OCI-LY3 (cell line): ENCODE measurements around the gene TANC2.

ENCODE experiments used
- EZH2phosphoT487 ChIP-seq: fragments of 200-600 bp; shearing (Covaris generic); IDR thresholded peaks from 2 replicates; pipeline ENCODE4 v1.6.1; 2018; ENCODE audit warnings: antibody characterized with exemption, mixed run types, low read depth
- TF ChIP-seq, protein P1 (sequence below): fragments of 200-600, 300-600 bp; sonication (generic); IDR thresholded peaks from 2 replicates; pipeline ENCODE4 v1.5.1; 2014; ENCODE audit warnings: antibody characterized with exemption, low read length, low read depth

DNA sequence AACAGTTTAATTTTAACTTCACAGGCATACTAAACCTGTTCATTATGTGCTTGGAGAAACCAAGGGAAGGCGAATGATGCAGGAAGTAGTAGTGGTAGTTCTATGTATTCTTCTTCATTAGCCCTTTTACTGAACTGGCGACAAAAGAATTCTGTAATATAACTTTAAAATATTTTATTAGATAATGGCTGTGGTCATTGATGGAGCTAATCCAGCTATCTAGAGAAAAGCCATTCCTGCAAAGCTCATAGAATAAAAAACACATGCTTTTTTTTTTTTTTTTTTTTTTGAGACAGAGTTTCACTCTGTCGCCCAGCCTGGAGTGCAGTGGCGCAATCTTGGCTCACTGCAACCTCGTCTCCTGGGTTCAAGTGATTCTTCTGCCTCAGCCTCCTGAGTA is 23.5 kb downstream of the TANC2 start:
- TF ChIP-seq, protein P1, sequence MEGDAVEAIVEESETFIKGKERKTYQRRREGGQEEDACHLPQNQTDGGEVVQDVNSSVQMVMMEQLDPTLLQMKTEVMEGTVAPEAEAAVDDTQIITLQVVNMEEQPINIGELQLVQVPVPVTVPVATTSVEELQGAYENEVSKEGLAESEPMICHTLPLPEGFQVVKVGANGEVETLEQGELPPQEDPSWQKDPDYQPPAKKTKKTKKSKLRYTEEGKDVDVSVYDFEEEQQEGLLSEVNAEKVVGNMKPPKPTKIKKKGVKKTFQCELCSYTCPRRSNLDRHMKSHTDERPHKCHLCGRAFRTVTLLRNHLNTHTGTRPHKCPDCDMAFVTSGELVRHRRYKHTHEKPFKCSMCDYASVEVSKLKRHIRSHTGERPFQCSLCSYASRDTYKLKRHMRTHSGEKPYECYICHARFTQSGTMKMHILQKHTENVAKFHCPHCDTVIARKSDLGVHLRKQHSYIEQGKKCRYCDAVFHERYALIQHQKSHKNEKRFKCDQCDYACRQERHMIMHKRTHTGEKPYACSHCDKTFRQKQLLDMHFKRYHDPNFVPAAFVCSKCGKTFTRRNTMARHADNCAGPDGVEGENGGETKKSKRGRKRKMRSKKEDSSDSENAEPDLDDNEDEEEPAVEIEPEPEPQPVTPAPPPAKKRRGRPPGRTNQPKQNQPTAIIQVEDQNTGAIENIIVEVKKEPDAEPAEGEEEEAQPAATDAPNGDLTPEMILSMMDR = no peak
- no peak for TF ChIP-seq EZH2phosphoT487
